LNCAP (cell line): ENCODE results near the gene C4orf17.

Experiments
- CTCF ChIP-seq: fragments of 450-650 bp; IDR thresholded peaks from 2 replicates; pipeline ENCODE4 v1.5.1; 2017; ENCODE audit warnings: mild to moderate bottlenecking

C4orf17 gene

GRCh38 chr4:99591757-99592156, 80.9 kb downstream of the C4orf17 start:
- no peak for TF ChIP-seq CTCF
